ENCODE data around the gene TTYH1. TPM values are rescaled to one million over a fixed set of nuclear protein-coding genes. Genes with fewer than 3 reads are reported as not detected.

The TTYH1 gene
- total RNA-seq, 6 experiments from 2014 or later, result 0.45 TPM; not detected in 5

DNA sequence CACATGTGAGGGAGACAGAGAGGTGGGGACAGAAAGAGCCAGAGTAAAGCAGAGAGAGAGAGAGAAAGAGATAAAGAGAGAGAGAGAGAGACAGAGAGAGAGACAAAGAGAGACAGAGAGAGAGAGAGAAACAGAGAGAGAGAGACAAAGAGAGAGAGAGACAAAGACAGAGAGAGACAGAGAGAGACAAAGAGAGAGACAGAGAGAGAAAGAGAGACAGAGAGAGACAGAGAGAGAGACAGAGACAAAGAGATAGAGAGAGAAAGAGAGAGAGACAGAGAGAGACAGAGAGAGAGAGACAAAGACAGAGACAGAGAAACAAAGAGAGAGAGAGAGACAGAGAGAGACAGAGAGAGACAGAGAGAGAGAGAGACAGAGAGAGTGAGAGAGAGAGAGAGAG is 4.2 kb upstream of the TTYH1 start:
- Mint-ChIP-seq H3K4me3 (no peak overlapping the region), H3K4me1 (ENCODE audit: low read depth) (no peaks in the 10 kb centered on the region), H3K27ac (no peak overlapping the region), H3K9me3 (peaks cover 56% of the 10 kb centered on the region), H3K36me3 (ENCODE audit: low read depth) (peaks cover 11% of the 10 kb centered on the region; the same call in 1 of the 2 replicates), H3K27me3 (ENCODE audit: insufficient read depth) (peaks cover 2% of the 10 kb centered on the region)
- DNase-seq, result no peak
- TF ChIP-seq, protein P1, sequence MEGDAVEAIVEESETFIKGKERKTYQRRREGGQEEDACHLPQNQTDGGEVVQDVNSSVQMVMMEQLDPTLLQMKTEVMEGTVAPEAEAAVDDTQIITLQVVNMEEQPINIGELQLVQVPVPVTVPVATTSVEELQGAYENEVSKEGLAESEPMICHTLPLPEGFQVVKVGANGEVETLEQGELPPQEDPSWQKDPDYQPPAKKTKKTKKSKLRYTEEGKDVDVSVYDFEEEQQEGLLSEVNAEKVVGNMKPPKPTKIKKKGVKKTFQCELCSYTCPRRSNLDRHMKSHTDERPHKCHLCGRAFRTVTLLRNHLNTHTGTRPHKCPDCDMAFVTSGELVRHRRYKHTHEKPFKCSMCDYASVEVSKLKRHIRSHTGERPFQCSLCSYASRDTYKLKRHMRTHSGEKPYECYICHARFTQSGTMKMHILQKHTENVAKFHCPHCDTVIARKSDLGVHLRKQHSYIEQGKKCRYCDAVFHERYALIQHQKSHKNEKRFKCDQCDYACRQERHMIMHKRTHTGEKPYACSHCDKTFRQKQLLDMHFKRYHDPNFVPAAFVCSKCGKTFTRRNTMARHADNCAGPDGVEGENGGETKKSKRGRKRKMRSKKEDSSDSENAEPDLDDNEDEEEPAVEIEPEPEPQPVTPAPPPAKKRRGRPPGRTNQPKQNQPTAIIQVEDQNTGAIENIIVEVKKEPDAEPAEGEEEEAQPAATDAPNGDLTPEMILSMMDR (IDR thresholded peaks at IDR 0.05), result no peak

DNA sequence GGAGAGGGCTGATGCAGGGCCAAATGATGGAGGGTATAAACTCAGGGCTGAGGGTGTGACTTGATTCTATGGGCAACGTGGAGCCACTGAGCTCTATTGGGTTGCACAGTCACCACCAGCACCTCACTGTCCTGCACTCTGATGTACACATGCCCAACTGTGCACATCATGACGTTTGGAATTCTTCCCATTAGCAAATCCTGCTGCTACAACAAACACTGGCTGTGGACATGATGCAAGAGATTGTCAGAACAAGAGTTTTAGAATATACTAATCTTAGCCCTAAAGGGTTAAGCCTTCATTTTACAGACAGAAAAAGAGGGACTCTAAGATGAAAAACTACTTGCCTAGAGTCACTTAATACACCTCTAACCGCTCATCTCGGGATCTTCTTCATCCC is 2.4 kb upstream of the TTYH1 start:
- no peak for DNase-seq
- Mint-ChIP-seq H3K9me3 (peaks cover 47% of the 10 kb centered on the region), H3K4me1 (ENCODE audit: low read depth) (no peaks in the 10 kb centered on the region), H3K27me3 (ENCODE audit: insufficient read depth) (peaks cover 5% of the 10 kb centered on the region), H3K36me3 (ENCODE audit: low read depth) (peaks cover 12% of the 10 kb centered on the region; the same call in 1 of the 2 replicates), H3K4me3 (no peak overlapping the region), H3K27ac (no peak overlapping the region)
- TF ChIP-seq, protein P1 (IDR thresholded peaks at IDR 0.05), result no peak

DNA sequence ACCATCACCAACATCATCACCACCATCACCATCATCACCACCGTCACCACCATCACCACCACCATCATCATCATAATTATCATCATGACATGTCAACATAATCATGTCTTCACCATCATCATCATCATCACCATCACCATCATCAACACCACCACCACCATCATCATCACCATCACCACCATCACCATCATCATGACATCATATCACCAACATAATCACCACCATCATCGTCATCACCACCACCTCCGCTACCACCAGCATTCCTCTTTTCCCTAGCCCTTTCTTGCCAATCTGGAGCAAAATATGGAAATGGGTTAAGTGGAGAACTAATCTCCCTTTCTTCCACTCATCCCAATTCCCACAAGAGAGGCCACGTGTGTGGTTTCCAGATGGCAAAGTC is 1.1 kb upstream of the TTYH1 start:
- Mint-ChIP-seq H3K4me3 (no peak overlapping the region), H3K9me3 (peaks cover 34% of the 10 kb centered on the region), H3K27me3 (ENCODE audit: insufficient read depth) (peaks cover 7% of the 10 kb centered on the region), H3K27ac (no peak overlapping the region), H3K4me1 (ENCODE audit: low read depth) (peaks cover 5% of the 10 kb centered on the region; the same call in 1 of the 2 replicates), H3K36me3 (ENCODE audit: low read depth) (peaks cover 9% of the 10 kb centered on the region; the same call in 1 of the 2 replicates)
- no peak for DNase-seq
- TF ChIP-seq, protein P1 (IDR thresholded peaks at IDR 0.05), result no peak

DNA sequence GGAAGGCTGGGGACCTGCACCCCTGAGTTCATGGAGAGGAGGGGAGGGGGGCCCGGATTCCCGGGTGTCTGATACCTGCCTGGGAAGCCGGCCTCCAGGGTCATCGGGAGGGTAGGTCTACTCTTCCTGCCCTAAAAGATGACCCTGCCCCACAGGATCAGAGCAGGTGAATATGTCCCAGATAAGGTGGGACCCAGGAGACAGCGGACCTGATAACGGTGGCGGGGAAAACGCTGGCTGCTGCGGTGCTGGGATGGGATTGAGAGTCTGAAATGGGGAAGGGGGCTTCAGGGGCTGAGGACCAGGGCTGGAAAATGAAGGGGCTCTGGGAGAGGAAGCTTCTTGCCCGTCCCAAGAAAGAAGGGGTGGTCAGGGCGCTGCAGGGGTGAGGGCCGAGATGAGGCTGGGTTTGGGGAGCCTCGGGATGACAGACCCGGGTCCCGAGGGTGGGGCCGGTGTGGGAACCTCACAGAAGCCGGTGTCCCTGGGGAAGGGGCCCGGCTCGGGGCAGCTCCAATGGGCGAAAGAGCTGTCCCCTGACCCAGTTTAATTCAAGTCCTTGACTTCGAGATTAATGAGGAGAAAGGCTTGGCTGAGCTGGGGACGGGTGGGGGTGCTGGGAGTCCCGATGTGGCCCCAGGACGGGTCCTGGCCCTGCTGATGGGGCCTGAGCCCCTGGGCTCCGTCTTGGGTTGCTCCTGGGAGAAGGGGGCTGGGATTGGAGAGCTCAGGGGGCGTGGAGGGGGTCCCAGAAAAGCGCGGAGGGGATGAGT is 823 bp downstream of the TTYH1 start:
- TF ChIP-seq, protein P1 (IDR thresholded peaks at IDR 0.05), result no peak
- Mint-ChIP-seq H3K36me3 (ENCODE audit: low read depth) (peaks cover 9% of the 10 kb centered on the region; the same call in 1 of the 2 replicates), H3K4me3 (no peak overlapping the region), H3K27me3 (ENCODE audit: insufficient read depth) (peaks cover 10% of the 10 kb centered on the region), H3K9me3 (peaks cover 26% of the 10 kb centered on the region), H3K4me1 (ENCODE audit: low read depth) (peaks cover 5% of the 10 kb centered on the region; the same call in 1 of the 2 replicates), H3K27ac (no peak overlapping the region)
- no peak for DNase-seq

DNA sequence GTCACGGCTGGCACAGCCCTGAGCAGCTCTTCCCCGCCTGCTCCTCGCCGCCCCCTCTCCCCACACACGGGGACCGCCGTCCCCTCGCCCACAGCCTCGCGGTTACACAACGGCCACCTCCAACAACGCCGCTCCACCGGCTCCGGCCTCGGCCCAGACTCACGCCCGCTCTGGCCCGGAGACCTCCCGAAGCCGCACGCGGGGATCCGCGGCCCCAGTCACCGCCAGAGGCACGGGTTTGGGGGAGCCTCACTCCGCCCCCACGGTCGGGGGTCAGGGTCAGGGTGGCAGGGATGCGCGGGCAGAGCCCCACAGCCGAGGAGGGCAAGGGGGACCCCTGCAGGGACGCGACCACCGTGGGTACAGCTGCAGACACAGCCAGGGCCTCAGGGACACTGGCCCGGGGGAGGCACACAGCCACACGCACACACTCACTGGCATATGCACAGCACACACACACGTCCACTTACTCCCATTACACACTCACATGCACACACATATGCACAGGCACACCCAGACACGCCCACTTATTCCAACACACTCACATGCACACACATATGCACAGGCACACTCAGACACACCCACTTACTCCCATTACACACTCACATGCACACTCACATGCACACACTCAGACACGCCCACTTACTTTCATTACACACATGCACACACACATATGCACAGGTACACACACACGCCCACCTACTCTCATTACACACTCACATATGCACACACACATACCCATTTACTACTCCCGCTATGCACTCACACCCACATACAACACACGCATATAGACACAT is 1.6 kb downstream of the TTYH1 start:
- DNase-seq, result no peak
- no peak overlapping the region for H3K4me3 Mint-ChIP-seq
- H3K27me3 Mint-ChIP-seq (ENCODE audit: insufficient read depth), result peaks cover 10% of the 10 kb centered on the region
- H3K4me1 Mint-ChIP-seq (ENCODE audit: low read depth), result peaks cover 5% of the 10 kb centered on the region; the same call in 1 of the 2 replicates
- TF ChIP-seq, protein P1 (IDR thresholded peaks at IDR 0.05), result no peak
- H3K9me3 Mint-ChIP-seq, result peaks cover 26% of the 10 kb centered on the region
- H3K36me3 Mint-ChIP-seq (ENCODE audit: low read depth), result peaks cover 9% of the 10 kb centered on the region; the same call in 1 of the 2 replicates
- H3K27ac Mint-ChIP-seq, result no peak overlapping the region
